NCI-H1436 treated with DMSO at 0.1 percent for 48 hours (cell line): ENCODE measurements around the gene KCNJ6.
"Not testable (repeated sequence)": the region's sequence is repeated elsewhere in the genome, so short reads cannot be mapped to it uniquely, and the experiment has no call there.

ENCODE experiments used
- DNase-seq: peaks from one replicate; lab custom pipeline; 2025; lab: John Stamatoyannopoulos, UW

The KCNJ6 gene, protein sequence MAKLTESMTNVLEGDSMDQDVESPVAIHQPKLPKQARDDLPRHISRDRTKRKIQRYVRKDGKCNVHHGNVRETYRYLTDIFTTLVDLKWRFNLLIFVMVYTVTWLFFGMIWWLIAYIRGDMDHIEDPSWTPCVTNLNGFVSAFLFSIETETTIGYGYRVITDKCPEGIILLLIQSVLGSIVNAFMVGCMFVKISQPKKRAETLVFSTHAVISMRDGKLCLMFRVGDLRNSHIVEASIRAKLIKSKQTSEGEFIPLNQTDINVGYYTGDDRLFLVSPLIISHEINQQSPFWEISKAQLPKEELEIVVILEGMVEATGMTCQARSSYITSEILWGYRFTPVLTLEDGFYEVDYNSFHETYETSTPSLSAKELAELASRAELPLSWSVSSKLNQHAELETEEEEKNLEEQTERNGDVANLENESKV

GRCh38 chr21:37916310-37917051, at the start of gene KCNJ6:
KCNJ6 (minus strand) TSS chr21:37916457; CDS start chr21:37840682, 75,775 bp downstream.
- no peak for DNase-seq

DNA sequence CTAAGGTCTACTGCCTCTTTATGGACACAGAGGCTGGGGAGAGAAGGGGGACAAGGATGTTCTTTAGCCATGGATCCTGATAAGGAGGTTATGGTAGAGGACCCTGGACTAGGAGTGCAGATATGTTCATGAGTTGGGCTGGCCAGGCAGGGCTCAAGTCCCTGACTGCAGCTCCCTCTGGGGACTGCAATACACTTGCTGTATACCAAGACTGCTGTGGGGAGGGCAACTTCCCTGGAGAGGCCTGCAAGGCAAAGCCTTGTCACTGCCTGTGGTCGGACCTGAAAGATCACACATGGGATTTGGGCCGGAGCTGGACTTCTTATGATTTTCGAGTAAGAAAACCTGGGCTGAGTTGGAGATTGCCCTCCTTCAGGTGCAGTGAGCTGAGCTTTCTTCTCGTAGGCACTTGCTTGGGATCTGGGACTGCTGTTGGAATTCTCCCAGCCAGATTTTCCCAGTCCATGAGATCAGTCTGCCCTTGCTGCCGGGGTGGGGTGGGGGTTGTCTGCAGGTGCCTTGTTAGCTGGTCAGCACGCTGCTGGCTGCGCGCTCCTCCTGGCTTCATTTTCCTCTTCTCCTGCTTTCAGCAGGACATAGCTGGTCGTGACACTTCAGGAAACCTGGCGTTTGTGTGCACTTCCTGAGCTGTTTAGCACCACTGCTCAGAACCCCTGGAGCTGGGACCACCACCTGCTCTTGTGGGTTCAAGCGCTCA, 49.0 kb upstream of the KCNJ6 start:
- no peak for DNase-seq

- DNase-seq: no peak
Measured at GRCh38 chr21:37958537-37958936, 42.3 kb upstream of the KCNJ6 start.

GRCh38 chr21:37956772-37957171, 40.5 kb upstream of the KCNJ6 start:
- DNase-seq: no peak

- no peak for DNase-seq
Measured at GRCh38 chr21:37945036-37945435, 28.8 kb upstream of the KCNJ6 start.

- no peak for DNase-seq
Measured at GRCh38 chr21:37944496-37944895, 28.2 kb upstream of the KCNJ6 start.

DNA sequence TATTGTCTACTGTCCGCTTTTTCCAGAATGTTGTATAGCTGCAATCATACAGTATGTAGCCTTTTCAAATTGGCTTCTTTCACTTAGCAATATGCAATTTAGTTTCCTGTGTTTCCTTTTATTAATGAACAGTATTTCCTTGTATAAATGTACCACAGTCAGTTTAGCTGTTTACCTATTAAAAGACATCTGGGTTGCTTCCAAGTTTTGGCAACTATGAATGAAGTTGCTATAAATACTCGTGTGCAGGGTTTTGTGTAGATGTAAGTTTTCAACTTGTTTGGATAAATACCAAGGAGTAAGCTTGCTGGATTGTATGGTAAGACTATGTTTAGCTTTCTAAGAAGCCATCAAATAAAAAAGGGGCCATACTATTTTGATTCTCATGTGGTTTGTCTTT, 24.4 kb upstream of the KCNJ6 start:
- no peak for DNase-seq

- no peak for DNase-seq
Measured at GRCh38 chr21:37939838-37940237, 23.6 kb upstream of the KCNJ6 start.

GRCh38 chr21:37939251-37939650, 23.0 kb upstream of the KCNJ6 start:
- DNase-seq: no peak

DNA sequence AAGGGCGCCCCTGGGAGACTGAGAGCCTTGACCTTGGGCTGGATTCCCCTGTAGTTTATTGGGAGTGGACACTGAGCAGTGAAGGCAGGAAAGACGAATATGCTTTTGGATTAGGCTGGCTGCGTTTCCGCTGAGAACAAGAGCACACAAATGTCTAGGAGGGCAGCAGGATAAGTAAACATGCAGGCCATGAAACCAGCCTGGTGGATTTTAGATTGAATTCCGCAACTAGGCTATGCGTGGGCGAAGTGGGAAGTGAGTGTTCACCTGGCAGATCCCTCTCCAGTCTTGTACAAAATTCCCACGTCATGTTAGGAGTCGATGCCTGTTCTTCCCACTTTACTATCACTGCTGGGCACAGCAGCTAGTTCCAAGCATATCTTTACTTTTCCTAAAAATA, 21.4 kb upstream of the KCNJ6 start:
- no peak for DNase-seq

- no peak for DNase-seq
Measured at GRCh38 chr21:37936010-37936785, 19.9 kb upstream of the KCNJ6 start.

GRCh38 chr21:37932936-37933335, 16.7 kb upstream of the KCNJ6 start:
- DNase-seq: no peak

DNA sequence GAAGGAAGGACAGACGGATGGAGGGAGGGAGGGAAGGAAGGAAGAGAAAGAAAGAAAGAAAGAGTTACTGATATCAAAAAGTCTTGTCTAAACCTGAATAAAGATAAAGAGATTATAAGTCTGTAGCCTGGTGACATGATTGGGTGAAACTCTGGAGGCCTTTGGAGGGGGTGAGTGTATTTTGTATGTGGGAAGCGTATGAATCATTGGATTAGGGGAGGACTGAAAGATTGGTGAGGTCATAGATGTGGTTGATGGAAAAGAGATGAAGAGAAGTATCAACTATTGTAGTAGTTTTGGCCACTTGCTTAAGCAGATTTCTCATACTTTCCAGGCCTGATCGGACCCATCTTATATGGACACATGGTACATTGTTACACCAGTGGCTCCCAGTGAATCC, 11.5 kb upstream of the KCNJ6 start:
- no peak for DNase-seq

- DNase-seq: no peak
Measured at GRCh38 chr21:37921091-37921490, 4.8 kb upstream of the KCNJ6 start.

GRCh38 chr21:37920302-37920701, 4.0 kb upstream of the KCNJ6 start:
- DNase-seq: not testable (repeated sequence)

DNA sequence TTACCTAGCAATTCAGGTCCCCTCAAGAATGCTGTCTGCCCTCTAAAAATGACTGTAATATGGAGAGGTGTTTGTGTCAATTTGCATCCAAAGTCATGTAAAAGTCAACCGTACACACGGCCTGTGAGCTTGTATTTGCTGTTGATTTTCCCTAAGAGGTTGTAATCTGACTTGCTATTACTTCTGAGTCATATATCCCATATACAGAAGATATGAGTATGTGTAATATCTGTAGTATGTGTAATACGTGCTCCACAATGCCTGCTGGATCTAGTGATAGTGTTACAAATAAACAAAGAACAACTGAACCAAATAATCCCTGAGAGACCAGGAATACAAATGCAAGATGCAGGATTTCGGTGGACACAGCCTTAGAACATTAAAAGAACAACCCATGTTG, 1.4 kb upstream of the KCNJ6 start:
- no peak for DNase-seq

- DNase-seq: no peak
Measured at GRCh38 chr21:37915941-37916309, 332 bp downstream of the KCNJ6 start.

GRCh38 chr21:37915497-37915911, 753 bp downstream of the KCNJ6 start:
- no peak for DNase-seq

DNA sequence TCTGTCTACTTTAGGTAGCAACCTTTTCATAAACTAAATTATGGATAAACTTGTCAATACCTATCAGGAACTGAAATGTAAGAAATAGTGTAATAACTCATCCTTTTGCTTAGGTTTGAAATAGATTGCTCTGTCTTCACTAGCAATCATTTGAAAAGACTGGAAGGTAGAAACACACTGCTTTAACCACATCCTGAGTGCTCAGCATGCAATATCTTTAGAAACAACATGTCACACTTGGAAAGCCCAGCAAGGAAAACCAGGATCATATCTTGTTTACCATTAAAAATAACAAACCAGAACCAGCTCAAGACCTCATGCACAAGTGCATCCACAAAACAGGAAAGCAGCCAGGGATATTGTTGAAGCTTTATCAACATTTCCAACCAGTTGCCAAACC, 3.6 kb downstream of the KCNJ6 start:
- no peak for DNase-seq

DNA sequence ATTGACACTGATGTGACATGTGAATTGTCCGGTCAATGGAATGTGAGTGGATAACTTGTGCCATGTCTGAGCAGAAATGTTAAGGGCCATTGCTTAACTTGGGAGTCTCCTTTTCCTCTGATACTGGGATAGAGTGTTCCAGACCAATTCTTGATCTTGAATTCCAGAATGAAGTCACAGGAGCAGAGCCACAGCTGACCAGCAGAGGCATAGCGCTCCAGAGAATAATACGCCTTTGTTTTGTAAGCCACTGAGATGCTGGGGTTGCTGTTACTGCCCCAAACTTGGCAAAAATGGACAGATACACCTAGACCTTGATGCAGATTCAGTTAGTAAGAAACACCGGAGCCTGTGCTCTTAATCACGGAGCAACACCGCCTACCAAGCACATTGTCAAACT, 6.3 kb downstream of the KCNJ6 start:
- DNase-seq: no peak

GRCh38 chr21:37908691-37909090, 7.6 kb downstream of the KCNJ6 start:
- DNase-seq: no peak

DNA sequence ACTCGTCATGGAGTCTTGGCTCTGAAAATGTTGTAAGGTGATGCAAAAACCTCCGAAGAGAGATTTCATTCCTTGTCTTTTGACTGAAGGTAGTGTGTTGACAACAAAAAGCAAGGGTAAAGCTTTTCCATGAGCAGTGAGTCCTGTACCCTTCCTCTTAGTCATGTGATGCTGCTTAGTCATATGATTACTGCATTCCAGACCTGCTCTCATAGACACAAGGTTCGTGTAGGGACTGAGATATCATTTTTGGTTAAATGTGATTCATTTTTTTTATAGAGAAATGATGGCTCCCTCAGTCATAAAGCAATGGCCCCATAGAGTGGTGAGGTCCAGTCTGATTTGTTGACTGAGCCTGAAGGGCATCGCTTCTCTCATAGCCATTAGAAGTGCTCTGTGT, 9.2 kb downstream of the KCNJ6 start:
- no peak for DNase-seq
